GM12878 (cell line): ENCODE data around the gene PJA2. TPM values are rescaled to one million over a fixed set of nuclear protein-coding genes. Genes with fewer than 3 reads are reported as not detected.

Experiments
- ATAC-seq: fragments of 200-7000 bp; cut with Tn5 transposase; 3 replicates; pipeline ENCODE4 v1.9.1; 2020; ENCODE audit warnings: mild to moderate bottlenecking, moderate library complexity
- BruUV-seq: library from RNA; stranded (reverse); fragments of 400-500 nt; replicated peaks from 2 replicates; lab custom pipeline; 2021; lab: Mats Ljungman, UMichigan
- CTCF ChIA-PET: fragments of 300-600 bp; sonication (Branson Sonifier 250); formaldehyde crosslinking; extraction: SDS; loops from one replicate; lab custom pipeline; 2021; ENCODE audit warnings: inconsistent platforms; lab: Yijun Ruan, JAX
- POLR2A ChIA-PET: fragments of 350-600 bp; formaldehyde crosslinking; extraction: SDS; loops from one replicate; lab custom pipeline; 2021; ENCODE audit warnings: inconsistent platforms; lab: Charles Lee
- RAD21 ChIA-PET: fragments of 300-600 bp; sonication (Branson Sonifier 250); formaldehyde crosslinking; loops from one replicate; lab custom pipeline; 2023; ENCODE audit warnings: antibody characterized with exemption; ENCODE audit not compliant: unreplicated experiment; lab: Charles Lee
- SMC1A ChIA-PET: fragments of 300-600 bp; sonication (Branson Sonifier 250); formaldehyde crosslinking; loops from one replicate; lab custom pipeline; 2023; ENCODE audit not compliant: unreplicated experiment, uncharacterized antibody; lab: Charles Lee
- DNase-seq: peaks from one replicate; pipeline ENCODE4 v3.0.0-alpha.2; 2011; ENCODE audit warnings: low read depth, low spot score
- FAIRE-seq: peaks from 3 replicates; lab custom pipeline; 2011; peaks lifted over from hg19 to GRCh38; lab: Jason Lieb, UNC
- H2AFZ ChIP-seq: 2 replicates; pipeline ENCODE4 v1.6.0; 2011; ENCODE audit warnings: low read depth, low read length, control low read depth; ENCODE audit not compliant: control insufficient read depth
- H3K27ac ChIP-seq: 2 replicates; pipeline ENCODE4 v1.5.1; 2011; ENCODE audit warnings: control low read depth; ENCODE audit not compliant: control insufficient read depth, insufficient read depth
- H3K27me3 ChIP-seq, 2 experiments: replicated peaks in 1 of 2; 2 replicates each; pipeline versions ENCODE4 v1.6.0 to v1.6.1; 2011; ENCODE audit warnings: low read length in 1 of 2; ENCODE audit not compliant: control insufficient read depth in 2 of 2, insufficient read depth in 2 of 2
- H3K36me3 ChIP-seq, 2 experiments: 2 replicates each; pipeline ENCODE4 v1.5.1; 2011; ENCODE audit warnings: low read length in 1 of 2; ENCODE audit not compliant: control insufficient read depth in 2 of 2, insufficient read depth in 2 of 2
- H3K4me1 ChIP-seq: 2 replicates; pipeline ENCODE4 v1.6.1; 2011; ENCODE audit warnings: mild to moderate bottlenecking, low read length, moderate library complexity, mixed read lengths; ENCODE audit not compliant: control insufficient read depth, insufficient read depth
- H3K4me2 ChIP-seq: 2 replicates; pipeline ENCODE4 v1.6.0; 2011; ENCODE audit warnings: control low read depth; ENCODE audit not compliant: control insufficient read depth, insufficient read depth
- H3K4me3 ChIP-seq: fragments of 200-600 bp; sonication (generic); 2 replicates; pipeline ENCODE4 v1.5.1; 2016
- H3K79me2 ChIP-seq: 2 replicates; pipeline ENCODE4 v1.6.0; 2011; ENCODE audit warnings: low read length; ENCODE audit not compliant: control insufficient read depth, insufficient read depth
- H3K9ac ChIP-seq: 2 replicates; pipeline ENCODE4 v1.8.0; 2011; ENCODE audit warnings: low read length, control low read depth, mixed read lengths; ENCODE audit not compliant: control insufficient read depth, insufficient read depth
- H3K9me3 ChIP-seq: replicated peaks from 3 replicates; pipeline ENCODE4 v1.5.1; 2011; ENCODE audit warnings: mild to moderate bottlenecking, low read length; ENCODE audit not compliant: control insufficient read depth, insufficient read depth
- H4K20me1 ChIP-seq: 2 replicates; pipeline ENCODE4 v1.6.0; 2011; ENCODE audit not compliant: control insufficient read depth, insufficient read depth
- BCL11A ChIP-seq: IDR thresholded peaks from 2 replicates; pipeline ENCODE4 v1.6.1; 2011; ENCODE audit warnings: low read depth, low read length
- BCL3 ChIP-seq: IDR thresholded peaks from 2 replicates; pipeline ENCODE4 v1.6.1; 2011; ENCODE audit warnings: borderline replicate concordance, low read depth, mild to moderate bottlenecking, moderate library complexity, low read length; ENCODE audit not compliant: insufficient read depth, poor library complexity, severe bottlenecking
- CREM ChIP-seq: IDR thresholded peaks from 2 replicates; pipeline ENCODE4 v1.6.1; 2014; ENCODE audit warnings: antibody characterized with exemption, low read depth
- EGR1 ChIP-seq, 2 experiments: IDR thresholded peaks; 1 replicate in 1 of 2; 2 replicates in 1 of 2; pipeline ENCODE4 v1.6.1; 2011 to 2012; ENCODE audit warnings: low read depth in 2 of 2, low read length in 2 of 2, borderline replicate concordance in 1 of 2, mild to moderate bottlenecking in 1 of 2, moderate library complexity in 1 of 2
- FOXK2 ChIP-seq: fragments of 450-650 bp; IDR thresholded peaks from 2 replicates; pipeline ENCODE4 v1.6.1; 2017; ENCODE audit warnings: mild to moderate bottlenecking, moderate library complexity
- MYC ChIP-seq: IDR thresholded peaks from 2 replicates; pipeline ENCODE4 v1.6.1; 2011; ENCODE audit warnings: mild to moderate bottlenecking, low read length, moderate library complexity, inconsistent platforms; ENCODE audit not compliant: insufficient read depth, insufficient replicate concordance, insufficient read length, severe bottlenecking
- RAD21 ChIP-seq: IDR thresholded peaks from 2 replicates; pipeline ENCODE4 v1.6.1; 2011; ENCODE audit warnings: mild to moderate bottlenecking, low read depth, low read length, moderate library complexity; ENCODE audit not compliant: insufficient read depth
- RAD51 ChIP-seq: fragments of 450-650 bp; IDR thresholded peaks from 2 replicates; pipeline ENCODE4 v1.6.1; 2016; ENCODE audit warnings: moderate library complexity, mild to moderate bottlenecking, inconsistent platforms
- RELB ChIP-seq: fragments of 450-650 bp; IDR thresholded peaks from 2 replicates; pipeline ENCODE4 v1.6.1; 2017; ENCODE audit warnings: low read depth, mild to moderate bottlenecking, moderate library complexity
- SMC3 ChIP-seq: IDR thresholded peaks from 2 replicates; pipeline ENCODE4 v1.6.1; 2011; ENCODE audit warnings: low read length, improper control_type of control experiment, borderline replicate concordance
- ZNF274 ChIP-seq: IDR thresholded peaks from one replicate; pipeline ENCODE4 v1.8.0; 2011; ENCODE audit not compliant: insufficient read length, insufficient read depth
- ZNF622 ChIP-seq: fragments of 450-650 bp; IDR thresholded peaks from 2 replicates; pipeline ENCODE4 v1.6.1; 2017; ENCODE audit warnings: mild to moderate bottlenecking, inconsistent platforms
- WGBS: methylation state at CpG from one replicate; pipeline ENCODE4 v1.1.6; 2016; ENCODE audit warnings: low lambda C conversion rate; ENCODE audit not compliant: insufficient replicate concordance, insufficient coverage; ENCODE audit errors: missing lambda C conversion rate; 5-methylcytosine and 5-hydroxymethylcytosine counted together
- in situ Hi-C: fragments of 300-500 bp; cut with MboI; formaldehyde crosslinking; loops from 9 replicates; pipeline ENCODE4 v1.14.3; 2018; ENCODE audit warnings: mixed read lengths
- intact Hi-C: fragments of 100-400 bp; cut with micrococcal nuclease; formaldehyde crosslinking; loops from one replicate; pipeline ENCODE4 v1.14.2; 2022; ENCODE audit not compliant: unreplicated experiment
- polyA plus RNA-seq, 11 experiments: library from polyadenylated mRNA; depleted of rRNA in 4 of 11; unstranded in 6 of 11; stranded (reverse) in 5 of 11; fragments of >200 nt; fragmentation: Nextera tagmentation in 4 of 11; fragmentation: Illumina TruSeq in 1 of 11; extraction: Ambion mirVana in 4 of 11; extraction: Trizol in 1 of 11; gene quantifications; 1 replicate in 1 of 11; 2 replicates in 10 of 11; pipeline versions ENCODE4 v1.2.1 to v1.2.3, GENCODE V29; 2011 to 2016; ENCODE audit warnings: inconsistent platforms in 2 of 11, missing spikeins in 2 of 11, low read depth in 1 of 11
- total RNA-seq, 4 experiments: library from RNA; depleted of rRNA in 3 of 4; stranded (reverse); fragments of >200 nt in 3 of 4; fragmentation: Illumina TruSeq in 1 of 4; extraction: Trizol in 1 of 4; gene quantifications; 2 replicates each; pipeline versions ENCODE4 v1.2.1 to v1.2.3, GENCODE V29; 2013 to 2021
- TF ChIP-seq, protein P1 (sequence below): IDR thresholded peaks from 2 replicates; pipeline ENCODE4 v1.6.1; 2011; ENCODE audit warnings: low read depth, low read length, improper control_type of control experiment, borderline replicate concordance
- TF ChIP-seq, protein P2 (sequence below): fragments of 450-650 bp; IDR thresholded peaks from 2 replicates; pipeline ENCODE4 v1.6.1; 2017; ENCODE audit warnings: borderline replicate concordance
- TF ChIP-seq, protein P3 (sequence below): IDR thresholded peaks from 2 replicates; pipeline ENCODE4 v1.6.1; 2012; ENCODE audit warnings: low read depth, low read length, improper control_type of control experiment

Gene PJA2
- total and polyA plus RNA-seq, 10 of the 15 experiments (the other 5 are each of a cell fraction or from before 2014, with no cell fraction given), result 27.8 to 93.4 (median 47.8) TPM

DNA sequence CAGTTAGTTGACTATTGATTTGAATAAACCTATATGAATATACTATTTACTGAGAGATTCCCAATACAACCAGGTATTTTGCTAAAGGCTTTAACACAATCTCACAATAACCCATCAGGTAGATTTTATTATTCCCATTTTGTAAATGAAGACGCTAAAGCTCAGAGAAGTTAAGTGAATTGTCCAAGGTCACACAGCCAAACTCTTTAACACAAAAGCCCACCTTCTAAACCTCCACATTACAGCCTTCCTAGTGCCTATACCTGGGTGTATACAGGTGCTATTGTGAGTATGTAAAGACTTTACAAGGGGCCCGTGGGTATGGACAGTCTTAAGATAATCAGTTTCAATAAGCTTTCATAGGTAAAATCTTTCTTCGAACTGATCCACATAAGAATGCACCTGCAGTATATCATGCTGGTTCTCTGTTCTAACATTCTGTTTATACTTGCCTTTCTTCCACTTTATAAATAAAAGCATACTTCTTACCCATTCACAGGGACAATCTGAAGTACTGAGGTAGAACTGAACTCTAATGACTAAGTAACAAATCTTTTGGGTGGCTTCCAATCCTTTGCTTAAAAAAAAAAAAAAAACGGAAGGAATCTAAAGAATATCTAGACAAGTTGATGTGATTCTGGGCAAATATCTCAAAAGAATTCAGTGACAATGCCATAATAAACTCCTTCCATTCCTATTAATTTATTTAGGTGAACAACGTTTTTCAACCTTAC lies 59.1 kb downstream of the PJA2 start (continued):
- TF ChIP-seq, protein P1, sequence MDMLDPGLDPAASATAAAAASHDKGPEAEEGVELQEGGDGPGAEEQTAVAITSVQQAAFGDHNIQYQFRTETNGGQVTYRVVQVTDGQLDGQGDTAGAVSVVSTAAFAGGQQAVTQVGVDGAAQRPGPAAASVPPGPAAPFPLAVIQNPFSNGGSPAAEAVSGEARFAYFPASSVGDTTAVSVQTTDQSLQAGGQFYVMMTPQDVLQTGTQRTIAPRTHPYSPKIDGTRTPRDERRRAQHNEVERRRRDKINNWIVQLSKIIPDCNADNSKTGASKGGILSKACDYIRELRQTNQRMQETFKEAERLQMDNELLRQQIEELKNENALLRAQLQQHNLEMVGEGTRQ, result no peak

- H3K4me3 ChIP-seq, result no peak overlapping the region
- no peaks in the 10 kb centered on the region for H3K27me3 ChIP-seq
- H3K9me3 ChIP-seq, result no peaks in the 10 kb centered on the region
- FAIRE-seq (no peak), DNase-seq (no peak), ATAC-seq (no peak)
- no peak overlapping the region for H3K9ac ChIP-seq
- ChIA-PET CTCF (no interaction called here), POLR2A (no interaction called here), SMC1A (interaction anchor here (0.7 to 1.5 kb wide), 4 partner anchors 9 to 90 kb away, joined by 3 to 5 read pairs (median 4); no protein-coding TSS in a partner anchor), RAD21 (no interaction called here)
- no peaks in the 10 kb centered on the region for H3K79me2 ChIP-seq
- TF ChIP-seq CREM (no peak), RELB (no peak), RAD21 (no peak), ZNF622 (no peak), SMC3 (no peak), BCL11A (no peak), EGR1 (IDR thresholded peaks at IDR 0.05; ENCODE audit: borderline replicate concordance in 1 of 2, low read depth in 2 of 2, low read length in 2 of 2) (no peak), ZNF274 (no peak), RAD51 (no peak), BCL3 (no peak), FOXK2 (no peak), MYC (no peak)
- TF ChIP-seq, protein P2, sequence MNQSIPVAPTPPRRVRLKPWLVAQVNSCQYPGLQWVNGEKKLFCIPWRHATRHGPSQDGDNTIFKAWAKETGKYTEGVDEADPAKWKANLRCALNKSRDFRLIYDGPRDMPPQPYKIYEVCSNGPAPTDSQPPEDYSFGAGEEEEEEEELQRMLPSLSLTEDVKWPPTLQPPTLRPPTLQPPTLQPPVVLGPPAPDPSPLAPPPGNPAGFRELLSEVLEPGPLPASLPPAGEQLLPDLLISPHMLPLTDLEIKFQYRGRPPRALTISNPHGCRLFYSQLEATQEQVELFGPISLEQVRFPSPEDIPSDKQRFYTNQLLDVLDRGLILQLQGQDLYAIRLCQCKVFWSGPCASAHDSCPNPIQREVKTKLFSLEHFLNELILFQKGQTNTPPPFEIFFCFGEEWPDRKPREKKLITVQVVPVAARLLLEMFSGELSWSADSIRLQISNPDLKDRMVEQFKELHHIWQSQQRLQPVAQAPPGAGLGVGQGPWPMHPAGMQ, result no peak
- TF ChIP-seq, protein P3, sequence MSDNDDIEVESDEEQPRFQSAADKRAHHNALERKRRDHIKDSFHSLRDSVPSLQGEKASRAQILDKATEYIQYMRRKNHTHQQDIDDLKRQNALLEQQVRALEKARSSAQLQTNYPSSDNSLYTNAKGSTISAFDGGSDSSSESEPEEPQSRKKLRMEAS, result no peak
- peaks cover 7 to 15% of the 10 kb centered on the region in 2 experiments; a peak in 3 of 4 replicates for H3K36me3 ChIP-seq
- no peak overlapping the region for H3K4me2 ChIP-seq
- no peak overlapping the region for H3K27ac ChIP-seq
- in situ Hi-C loops, result no loop called here
- BruUV-seq, result no TSS peak
- whole genome bisulfite sequencing, result 98% methylated on average over 2 of the region's 2 CpGs
- no peaks in the 10 kb centered on the region for H3K4me1 ChIP-seq
- 0 out of 2 replicates have a peak, but pooled peaks cover 2% of the 10 kb centered on the region for H4K20me1 ChIP-seq
- intact Hi-C loops, result no loop called here
- H2AFZ ChIP-seq, result no peak overlapping the region
These were observed 60.4 kb downstream of the PJA2 start for GRCh38 chr5:109349388-109349787.
